SK-N-SH (cell line): ENCODE results near the gene ST6GALNAC3. TPM values are rescaled to one million over a fixed set of nuclear protein-coding genes. Genes with fewer than 3 reads are reported as not detected.

Experiments used
- CTCF ChIA-PET: fragments of 300-600, 350-600 bp; formaldehyde crosslinking; extraction: SDS; loops from one replicate; lab custom pipeline; 2021; lab: Yijun Ruan, JAX
- POLR2A ChIA-PET: fragments of 350-600 bp; sonication (Branson Sonifier 250); formaldehyde crosslinking; extraction: SDS; loops from one replicate; lab custom pipeline; 2020; ENCODE audit warnings: antibody characterized with exemption, inconsistent platforms; lab: Yijun Ruan, JAX
- DNase-seq: peaks from one replicate; pipeline ENCODE4 v3.0.0; 2012
- H2AFZ ChIP-seq: fragments of 200-600 bp; sonication (generic); 2 replicates; pipeline ENCODE4 v1.8.1; 2016; ENCODE audit warnings: antibody characterized with exemption, mild to moderate bottlenecking, low read depth
- H3F3A ChIP-seq: fragments of 200-600 bp; sonication (generic); replicated peaks from 2 replicates; pipeline ENCODE3; 2016; ENCODE audit warnings: antibody characterized with exemption, mild to moderate bottlenecking; ENCODE audit not compliant: insufficient read depth
- H3K27ac ChIP-seq, 2 experiments: fragments of 200-500 bp in 1 of 2; fragments of 200-600 bp in 1 of 2; sonication (Bioruptor generic) in 1 of 2; sonication (generic), shearing (Covaris generic) in 1 of 2; 2 replicates each; pipeline versions ENCODE4 v1.5.1 to v1.6.1; 2014 to 2016; ENCODE audit warnings: low read depth in 2 of 2, inconsistent platforms in 1 of 2, low read length in 1 of 2, mild to moderate bottlenecking in 1 of 2, mixed read lengths in 1 of 2
- H3K27me3 ChIP-seq: fragments of 200-600 bp; sonication (generic), shearing (Covaris generic); 2 replicates; pipeline ENCODE4 v1.6.1; 2016; ENCODE audit warnings: mixed run types; ENCODE audit not compliant: insufficient read depth
- H3K36me3 ChIP-seq, 2 experiments: fragments of 200-500 bp in 1 of 2; fragments of 200-600 bp in 1 of 2; sonication (Bioruptor generic) in 1 of 2; sonication (generic) in 1 of 2; replicated peaks in 1 of 2; 2 replicates each; pipeline versions ENCODE3 to v1.5.1; 2014 to 2016; ENCODE audit warnings: low read length in 1 of 2, mild to moderate bottlenecking in 1 of 2; ENCODE audit not compliant: insufficient read depth in 2 of 2, control insufficient read depth in 1 of 2
- H3K4me1 ChIP-seq, 2 experiments: fragments of 200-500 bp in 1 of 2; fragments of 200-600 bp in 1 of 2; sonication (Bioruptor generic) in 1 of 2; sonication (generic), shearing (Covaris generic) in 1 of 2; 2 replicates each; pipeline versions ENCODE4 v1.5.1 to v1.6.1; 2014 to 2016; ENCODE audit warnings: low read depth in 1 of 2, low read length in 1 of 2, mixed run types in 1 of 2; ENCODE audit not compliant: insufficient read depth in 2 of 2, control insufficient read depth in 1 of 2
- H3K4me2 ChIP-seq: fragments of 200-600 bp; sonication (generic), shearing (Covaris generic); 2 replicates; pipeline ENCODE4 v1.6.1; 2017; ENCODE audit warnings: mixed run types
- H3K4me3 ChIP-seq, 2 experiments: fragments of 200-500 bp in 1 of 2; fragments of 200-600 bp in 1 of 2; sonication (Bioruptor generic) in 1 of 2; sonication (generic), shearing (Covaris generic) in 1 of 2; 2 replicates each; pipeline versions ENCODE4 v1.5.1 to v1.8.1; 2014 to 2016; ENCODE audit warnings: low read depth in 2 of 2, inconsistent platforms in 1 of 2, low read length in 1 of 2, mild to moderate bottlenecking in 1 of 2, mixed read lengths in 1 of 2, moderate library complexity in 1 of 2
- H3K79me2 ChIP-seq: fragments of 200-600 bp; sonication (generic); 2 replicates; pipeline ENCODE4 v1.8.1; 2017; ENCODE audit warnings: mild to moderate bottlenecking; ENCODE audit not compliant: insufficient read depth
- H3K9ac ChIP-seq: fragments of 200-600 bp; sonication (generic); 2 replicates; pipeline ENCODE4 v1.6.1; 2017; ENCODE audit warnings: mixed run types
- H3K9me2 ChIP-seq: fragments of 200-600 bp; sonication (generic); 2 replicates; pipeline ENCODE4 v1.6.1; 2017; ENCODE audit warnings: mixed run types
- H3K9me3 ChIP-seq: fragments of 200-600 bp; sonication (generic); 2 replicates; pipeline ENCODE4 v1.6.1; 2017; ENCODE audit warnings: mixed run types, mild to moderate bottlenecking, moderate library complexity
- H4K20me1 ChIP-seq: fragments of 200-600 bp; sonication (generic); 2 replicates; pipeline ENCODE4 v1.6.1; 2017; ENCODE audit warnings: mild to moderate bottlenecking, mixed run types; ENCODE audit not compliant: insufficient read depth
- CHD2 ChIP-seq: fragments of 150-350 bp; IDR thresholded peaks from 2 replicates; pipeline ENCODE4 v1.6.1; 2018; ENCODE audit warnings: low read length; ENCODE audit not compliant: partially characterized antibody
- CTCF ChIP-seq: fragments of 200-600 bp; sonication (generic); IDR thresholded peaks from 2 replicates; pipeline ENCODE4 v1.6.1; 2017; ENCODE audit warnings: antibody characterized with exemption, mild to moderate bottlenecking, moderate library complexity
- ELF1 ChIP-seq: IDR thresholded peaks from 2 replicates; pipeline ENCODE4 v1.4.0; 2012
- FOSL2 ChIP-seq: IDR thresholded peaks from 2 replicates; pipeline ENCODE4 v1.4.0; 2012; ENCODE audit warnings: low read depth, mild to moderate bottlenecking, moderate library complexity, borderline replicate concordance
- FOXJ3 ChIP-seq: sonication (generic); formaldehyde crosslinking; IDR thresholded peaks from 2 replicates; pipeline ENCODE4 v1.5.1; 2020; ENCODE audit warnings: mild to moderate bottlenecking, missing genetic modification reagents
- GABPA ChIP-seq: IDR thresholded peaks from 2 replicates; pipeline ENCODE4 v1.4.0; 2012; ENCODE audit warnings: low read depth, mild to moderate bottlenecking
- JUND ChIP-seq: IDR thresholded peaks from 2 replicates; pipeline ENCODE4 v1.4.0; 2012
- MAX ChIP-seq: IDR thresholded peaks from 2 replicates; pipeline ENCODE4 v1.4.0; 2012; ENCODE audit warnings: low read depth
- MEF2A ChIP-seq: IDR thresholded peaks from 2 replicates; pipeline ENCODE4 v1.4.0; 2012; ENCODE audit warnings: low read depth, borderline replicate concordance
- MXI1 ChIP-seq: IDR thresholded peaks from 2 replicates; pipeline ENCODE4 v1.6.1; 2012; ENCODE audit warnings: mild to moderate bottlenecking, low read depth, low read length, improper control_type of control experiment
- NFIC ChIP-seq: IDR thresholded peaks from 2 replicates; pipeline ENCODE4 v1.4.0; 2012; ENCODE audit warnings: borderline replicate concordance
- POLR2AphosphoS5 ChIP-seq: IDR thresholded peaks from 2 replicates; pipeline ENCODE4 v1.6.1; 2012; ENCODE audit warnings: low read depth, low read length
- RCOR1 ChIP-seq: fragments of 150-350 bp; IDR thresholded peaks from 2 replicates; pipeline ENCODE4 v1.6.1; 2017; ENCODE audit warnings: antibody characterized with exemption, low read length
- RFX5 ChIP-seq: IDR thresholded peaks from 2 replicates; pipeline ENCODE4 v1.6.1; 2012; ENCODE audit warnings: mild to moderate bottlenecking, improper control_type of control experiment, low read length
- TAF1 ChIP-seq: IDR thresholded peaks from 2 replicates; pipeline ENCODE4 v1.6.1; 2012; ENCODE audit warnings: low read depth, mild to moderate bottlenecking, low read length, moderate library complexity, borderline replicate concordance
- TCF12 ChIP-seq: IDR thresholded peaks from 2 replicates; pipeline ENCODE4 v1.4.0; 2012
- USF1 ChIP-seq: IDR thresholded peaks from 2 replicates; pipeline ENCODE4 v1.4.0; 2012; ENCODE audit warnings: low read depth, borderline replicate concordance
- USF2 ChIP-seq: fragments of 150-350 bp; IDR thresholded peaks from 2 replicates; pipeline ENCODE4 v1.6.1; 2017; ENCODE audit warnings: antibody characterized with exemption, low read length, low read depth, borderline replicate concordance
- WGBS: methylation state at CpG from one replicate; pipeline ENCODE4 v1.1.6; 2017; ENCODE audit warnings: low lambda C conversion rate; 5-methylcytosine and 5-hydroxymethylcytosine counted together
- polyA plus RNA-seq, 3 experiments: library from polyadenylated mRNA; depleted of rRNA; stranded (reverse); fragments of >200 nt; gene quantifications; 2 replicates each; pipeline ENCODE4 v1.2.3, GENCODE V29; 2012

Gene ST6GALNAC3
- polyA plus RNA-seq, 1 of the 3 experiments (the other 2 are of a cell fraction): 8.1 TPM

GRCh38 chr1:76164165-76164564 is 89.6 kb downstream of the ST6GALNAC3 start:
- Histone ChIP-seq H3K9me3 (no peaks in the 10 kb centered on the region), H3K36me3 (no peaks in the 10 kb centered on the region), H4K20me1 (no peaks in the 10 kb centered on the region), H3K4me3 (no peak overlapping the region), H3K4me2 (no peak overlapping the region), H3F3A (no peaks in the 10 kb centered on the region), H2AFZ (no peak overlapping the region), H3K79me2 (peaks cover 7% of the 10 kb centered on the region; the same call in 1 of the 2 replicates), H3K4me1 (no peaks in the 10 kb centered on the region), H3K27me3 (no peaks in the 10 kb centered on the region), H3K9me2 (no peaks in the 10 kb centered on the region), H3K9ac (no peak overlapping the region), H3K27ac (no peak overlapping the region)
- no peak for DNase-seq
- TF ChIP-seq TAF1: no peak
- no peak for TF ChIP-seq CTCF
- TF ChIP-seq USF2: no peak
- no peak for TF ChIP-seq FOXJ3 (CRISPR knock-in tag)
- no peak for TF ChIP-seq MEF2A
- no peak for TF ChIP-seq TCF12
- no peak for TF ChIP-seq CHD2
- TF ChIP-seq USF1: no peak
- no peak for TF ChIP-seq ELF1
- no peak for TF ChIP-seq POLR2AphosphoS5
- TF ChIP-seq RFX5: no peak
- no peak for TF ChIP-seq NFIC
- TF ChIP-seq MAX: no peak
- no peak for TF ChIP-seq RCOR1
- no peak for TF ChIP-seq JUND
- no peak for TF ChIP-seq GABPA
- POLR2A ChIA-PET: no interaction called here
- CTCF ChIA-PET: interaction anchor here (3.1 kb wide), 1 partner anchor 10 kb away, joined by 15 read pairs; no protein-coding TSS in a partner anchor

GRCh38 chr1:76170084-76170483 is 95.5 kb downstream of the ST6GALNAC3 start:
- ChIA-PET POLR2A (no interaction called here), CTCF (interaction anchor here (1.2 kb wide), 2 partner anchors 11 to 16 kb away, joined by 4 read pairs; no protein-coding TSS in a partner anchor)

More at GRCh38 chr1:76170084-76170483, 95.5 kb downstream of the ST6GALNAC3 start:
- no peak for TF ChIP-seq CHD2
- TF ChIP-seq POLR2AphosphoS5: no peak
- no peak for TF ChIP-seq FOSL2
- TF ChIP-seq RFX5: no peak
- TF ChIP-seq MXI1: no peak
- Histone ChIP-seq H2AFZ (no peak overlapping the region), H3K4me1 (no peaks in the 10 kb centered on the region; a peak in 1 of 4 replicates), H3K4me2 (no peak overlapping the region), H3K9ac (no peak overlapping the region), H3K9me3 (no peaks in the 10 kb centered on the region), H3K27me3 (no peaks in the 10 kb centered on the region), H3K27ac (no peak overlapping the region), H4K20me1 (no peaks in the 10 kb centered on the region), H3K79me2 (peaks cover 8% of the 10 kb centered on the region), H3K4me3 (no peak overlapping the region), H3K36me3 (no peaks in the 10 kb centered on the region), H3K9me2 (no peaks in the 10 kb centered on the region), H3F3A (no peaks in the 10 kb centered on the region)
- DNase-seq: no peak
- 83% methylated on average over 2 of the region's 2 CpGs for WGBS
